Skin of body (tissue), 2 donors: Measurements from ENCODE around the gene GRAMD1B. TPM values are rescaled to one million over a fixed set of nuclear protein-coding genes. Genes with fewer than 3 reads are reported as not detected.
"Not testable (repeated sequence)": the region's sequence is repeated elsewhere in the genome, so short reads cannot be mapped to it uniquely, and the experiment has no call there.

Experiments used
- DNase-seq: peaks from one replicate; lab custom pipeline; 2025; lab: John Stamatoyannopoulos, UW
- total RNA-seq: library from RNA; depleted of rRNA; stranded (reverse); fragments of >200 nt; gene quantifications from one replicate; pipeline ENCODE4 v1.2.3, GENCODE V29; 2014

GRAMD1B gene
- total RNA-seq, 1 donor from 2014 or later: 3.4 TPM

DNA sequence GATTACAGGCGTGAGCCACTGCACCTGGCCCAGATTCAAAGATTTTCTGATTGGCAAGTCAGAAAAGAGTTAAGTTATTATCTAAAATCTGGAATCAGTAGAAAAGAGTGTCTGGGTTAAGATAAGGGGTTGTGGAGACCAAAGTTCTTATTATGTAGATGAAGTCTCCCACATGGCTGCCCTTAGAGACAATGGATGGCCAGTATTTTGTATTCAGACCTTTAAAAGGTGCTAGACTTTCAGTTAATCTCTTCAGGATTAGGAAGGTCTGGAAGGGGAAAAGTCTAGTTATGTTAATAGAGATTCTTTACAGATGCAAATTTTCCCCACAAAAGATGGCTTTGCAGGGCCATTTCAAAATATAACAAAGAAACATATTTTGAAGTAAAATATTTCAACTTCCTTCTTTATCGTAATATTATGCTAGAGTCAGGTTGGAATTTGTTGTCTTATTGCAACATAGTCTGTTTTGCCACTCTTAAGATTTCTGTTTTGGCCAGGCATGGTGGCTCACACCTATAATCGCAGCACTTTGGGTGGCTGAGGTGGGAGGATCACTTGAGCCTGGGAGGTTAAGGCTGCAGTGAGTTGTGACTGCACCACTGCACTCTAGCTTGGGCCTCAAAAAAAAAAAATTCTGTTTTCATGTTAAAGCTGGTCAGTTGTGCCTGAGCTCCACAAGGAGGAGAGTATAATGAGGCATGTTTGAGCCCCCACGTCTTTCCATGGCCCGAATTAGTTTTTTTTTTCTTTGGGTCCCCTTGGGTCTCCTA lies 14.0 kb downstream of the GRAMD1B start:
- DNase-seq: no peak

DNA sequence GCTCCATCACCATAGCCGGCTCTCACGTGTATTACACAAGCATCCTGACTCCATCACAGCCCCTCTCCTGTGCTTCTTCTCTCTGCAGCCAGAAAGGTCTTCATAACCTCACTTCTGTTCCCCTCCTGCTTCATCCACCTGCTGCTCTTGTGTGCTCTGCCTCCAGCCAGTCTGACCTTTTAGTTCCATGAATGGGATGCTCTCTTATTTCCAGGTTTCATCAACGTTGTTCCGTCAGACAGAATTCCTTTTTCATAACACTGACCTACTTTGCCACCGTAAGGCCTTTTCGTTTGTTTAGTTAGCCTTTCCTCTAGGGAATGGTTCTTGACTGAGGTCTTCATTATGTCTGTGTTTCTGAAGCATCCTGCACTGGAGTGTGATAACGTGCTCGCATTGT lies 18.8 kb downstream of the GRAMD1B start:
- no peak for DNase-seq

- DNase-seq: no peak
Measured at GRCh38 chr11:123449436-123449835, 19.4 kb downstream of the GRAMD1B start.

GRCh38 chr11:123450623-123451022 lies 20.6 kb downstream of the GRAMD1B start:
- no peak for DNase-seq

DNA sequence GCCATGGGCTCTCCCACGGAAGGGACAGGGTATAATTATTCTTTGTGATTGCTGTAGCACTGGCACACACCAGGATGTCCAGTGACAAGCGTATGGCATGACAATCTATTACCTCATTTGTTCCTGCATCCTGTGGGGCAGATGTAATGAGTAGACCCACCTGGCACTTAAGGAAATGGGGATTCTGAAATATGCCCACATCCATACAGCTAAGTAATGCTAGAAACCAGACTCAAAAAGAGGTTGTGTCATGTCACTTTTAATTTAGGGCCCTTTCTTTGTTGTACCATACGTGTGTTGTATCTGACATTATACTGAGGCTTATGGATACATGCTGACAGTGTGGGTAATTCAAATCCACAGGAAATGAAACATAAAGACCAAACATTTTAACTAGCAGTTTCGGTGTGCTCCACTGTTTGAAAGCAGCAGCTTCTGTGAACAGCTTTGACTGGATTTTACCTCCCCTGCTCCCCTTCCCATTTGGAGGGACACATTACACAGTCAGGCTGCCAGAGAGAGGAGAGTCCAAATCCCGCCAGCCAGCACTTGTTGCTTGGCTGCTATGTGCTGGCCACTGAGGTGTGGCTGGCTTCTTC lies 21.2 kb downstream of the GRAMD1B start:
- DNase-seq: no peak

GRCh38 chr11:123452794-123453193 lies 22.7 kb downstream of the GRAMD1B start:
- DNase-seq: no peak

- no peak for DNase-seq
Measured at GRCh38 chr11:123454060-123454651, 24.1 kb downstream of the GRAMD1B start.

DNA sequence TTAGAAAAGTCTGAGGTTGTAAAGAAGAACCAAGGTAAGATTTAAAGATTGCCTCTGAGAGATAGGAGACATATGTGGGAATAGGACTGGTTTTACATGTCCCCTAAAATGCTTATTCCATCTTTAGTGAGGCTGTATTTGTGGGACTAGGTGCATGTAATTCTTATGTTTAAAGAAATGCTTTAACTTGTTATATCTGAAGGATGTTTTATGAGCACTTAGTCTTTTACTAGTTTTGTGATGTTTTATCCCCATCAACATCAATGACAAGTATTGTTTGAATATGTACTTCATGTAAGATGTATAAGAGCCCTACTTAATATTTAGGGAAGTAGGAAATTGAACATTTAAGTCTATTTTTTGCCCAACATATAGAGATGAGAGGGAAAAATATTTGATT lies 24.7 kb downstream of the GRAMD1B start:
- no peak for DNase-seq

DNA sequence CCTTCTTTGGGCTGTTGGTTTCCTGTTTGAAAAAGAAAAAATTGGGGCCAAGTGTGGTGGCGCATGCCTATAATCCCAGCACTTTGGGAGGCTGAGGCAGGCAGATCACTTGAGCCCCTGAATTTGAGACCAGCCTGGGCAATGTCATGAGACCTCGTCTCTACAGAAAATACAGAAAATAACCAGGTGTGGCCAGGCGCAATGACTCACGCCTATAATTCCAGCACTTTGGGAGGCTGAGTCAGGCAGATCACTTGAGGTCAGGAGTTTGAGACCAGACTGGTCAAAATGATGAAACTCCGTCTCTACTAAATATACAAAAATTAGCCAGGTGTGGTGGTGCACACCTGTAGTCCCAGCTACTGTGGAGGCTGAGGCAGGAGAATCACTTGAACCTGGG lies 26.4 kb downstream of the GRAMD1B start:
- not testable (repeated sequence) for DNase-seq

DNA sequence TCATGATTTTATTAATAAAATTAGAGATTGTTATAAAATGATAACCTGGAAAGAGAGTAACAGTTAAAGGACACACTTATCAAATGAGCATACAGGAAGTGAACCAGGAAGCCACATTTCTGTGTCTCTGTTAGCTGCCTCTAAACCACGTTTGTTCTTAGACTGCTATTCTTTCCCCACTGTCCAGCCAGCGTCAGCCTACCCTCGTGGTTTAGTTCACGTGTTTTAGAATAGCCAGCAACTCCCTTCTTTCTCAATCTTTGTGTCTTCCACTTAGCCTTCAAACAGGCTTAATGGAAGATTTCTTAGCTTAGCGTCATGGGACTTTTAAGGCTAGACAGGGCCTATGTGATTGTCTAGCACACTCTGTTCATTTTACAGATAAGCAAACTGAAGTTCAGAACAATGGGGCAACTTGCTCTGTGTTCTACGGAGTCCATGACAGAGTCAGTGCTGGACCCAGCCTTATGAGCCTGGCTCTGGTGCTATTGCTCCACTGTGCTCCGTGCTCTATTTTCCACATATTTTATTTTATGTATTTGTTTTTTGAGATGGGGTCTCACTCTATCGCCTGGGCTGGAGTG lies 27.2 kb downstream of the GRAMD1B start:
- DNase-seq: no peak

- no peak for DNase-seq
Measured at GRCh38 chr11:123458501-123458900, 28.4 kb downstream of the GRAMD1B start.

DNA sequence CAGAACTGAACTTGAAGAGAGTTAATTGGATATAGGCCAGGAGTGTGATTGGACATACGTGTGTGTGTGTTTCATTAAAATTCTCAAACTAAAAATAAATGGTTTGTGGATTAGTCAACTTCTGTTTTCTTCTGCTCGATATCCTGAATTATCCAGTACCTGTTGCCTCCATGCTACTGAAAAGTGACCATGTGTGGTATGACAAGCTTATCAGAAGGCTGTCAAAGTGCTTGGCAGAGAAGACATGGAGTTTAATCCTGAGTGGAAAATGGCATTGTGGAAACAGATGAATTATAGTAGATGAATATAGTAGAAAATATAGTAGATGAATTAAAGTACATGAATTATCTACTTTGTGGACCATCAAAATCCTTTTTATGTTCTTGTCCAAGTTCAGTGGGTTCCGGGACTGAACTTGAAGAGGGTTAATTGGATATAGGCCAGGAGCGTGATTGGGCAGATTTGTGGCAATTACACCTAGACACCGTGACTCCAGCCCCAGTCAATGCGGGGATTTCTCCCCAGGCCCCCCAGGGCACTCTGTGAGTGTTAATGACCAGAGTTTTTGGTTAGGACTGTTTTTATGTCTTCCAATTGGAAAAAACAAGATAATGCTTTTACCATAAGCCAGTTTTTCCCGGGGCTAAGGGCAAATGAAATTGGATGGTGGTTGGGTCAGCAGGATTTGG lies 30.1 kb downstream of the GRAMD1B start:
- no peak for DNase-seq

- DNase-seq: no peak
Measured at GRCh38 chr11:123461164-123461563, 31.1 kb downstream of the GRAMD1B start.

GRCh38 chr11:123465667-123466066 lies 35.6 kb downstream of the GRAMD1B start:
- not testable (repeated sequence) for DNase-seq

GRCh38 chr11:123466172-123466571 lies 36.1 kb downstream of the GRAMD1B start:
- DNase-seq: not testable (repeated sequence)

DNA sequence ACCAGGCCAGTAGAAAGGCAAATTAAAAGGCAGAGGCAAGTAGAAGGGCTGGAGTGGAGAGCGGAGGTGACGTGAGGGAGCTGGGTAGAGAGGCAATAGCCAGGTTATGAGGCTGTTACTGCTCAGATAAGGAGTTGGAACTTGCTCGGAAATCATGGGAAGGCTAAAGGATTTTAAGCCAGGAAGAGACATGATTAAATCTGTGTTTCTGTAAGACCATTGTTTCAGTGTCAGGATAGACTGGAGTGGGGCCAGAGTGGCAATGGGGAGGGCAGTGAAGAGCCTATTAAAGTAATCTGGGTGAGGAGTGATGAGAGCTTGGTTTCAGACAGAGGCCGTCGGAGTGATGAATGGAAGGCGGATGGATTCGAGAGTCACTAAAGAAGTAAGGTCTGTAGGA lies 39.0 kb downstream of the GRAMD1B start:
- no peak for DNase-seq

DNA sequence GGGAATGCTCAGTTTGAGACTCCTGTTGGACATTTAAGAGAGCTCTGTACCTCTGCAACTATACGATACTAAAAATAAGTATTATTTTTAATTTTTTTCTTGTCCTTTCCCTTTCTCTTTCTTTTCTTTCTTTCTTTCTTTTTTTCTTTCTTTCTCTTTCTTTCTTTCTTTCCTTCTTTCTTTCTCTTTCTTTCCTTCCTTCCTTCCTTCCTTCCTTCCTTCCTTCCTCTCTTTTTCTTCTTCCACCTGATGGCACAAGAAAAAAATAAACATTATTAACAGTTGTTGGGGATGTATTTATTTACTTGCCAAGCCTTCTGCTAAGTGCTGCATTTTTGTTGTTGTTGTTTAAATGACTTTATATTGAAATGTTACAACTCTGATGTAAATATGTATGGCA lies 39.5 kb downstream of the GRAMD1B start:
- no peak for DNase-seq

DNA sequence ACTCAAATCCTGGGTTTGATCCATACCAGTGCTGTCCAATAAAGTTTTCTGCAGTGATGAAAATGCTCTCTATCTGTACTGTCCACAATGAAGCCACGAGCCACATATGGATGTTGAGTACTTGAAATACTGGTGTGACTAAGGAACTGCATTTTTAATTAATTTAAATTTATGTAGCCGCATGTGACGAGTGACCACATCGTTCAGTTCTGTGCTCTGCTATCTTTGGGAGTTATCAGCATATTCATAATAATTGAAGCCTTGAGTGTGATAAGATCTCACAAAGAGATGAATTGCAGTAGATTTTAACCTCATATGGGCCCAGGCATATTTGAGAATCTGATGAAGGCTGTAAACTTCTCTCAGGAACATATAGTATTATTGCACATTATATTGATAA lies 40.8 kb downstream of the GRAMD1B start:
- DNase-seq: no peak

DNA sequence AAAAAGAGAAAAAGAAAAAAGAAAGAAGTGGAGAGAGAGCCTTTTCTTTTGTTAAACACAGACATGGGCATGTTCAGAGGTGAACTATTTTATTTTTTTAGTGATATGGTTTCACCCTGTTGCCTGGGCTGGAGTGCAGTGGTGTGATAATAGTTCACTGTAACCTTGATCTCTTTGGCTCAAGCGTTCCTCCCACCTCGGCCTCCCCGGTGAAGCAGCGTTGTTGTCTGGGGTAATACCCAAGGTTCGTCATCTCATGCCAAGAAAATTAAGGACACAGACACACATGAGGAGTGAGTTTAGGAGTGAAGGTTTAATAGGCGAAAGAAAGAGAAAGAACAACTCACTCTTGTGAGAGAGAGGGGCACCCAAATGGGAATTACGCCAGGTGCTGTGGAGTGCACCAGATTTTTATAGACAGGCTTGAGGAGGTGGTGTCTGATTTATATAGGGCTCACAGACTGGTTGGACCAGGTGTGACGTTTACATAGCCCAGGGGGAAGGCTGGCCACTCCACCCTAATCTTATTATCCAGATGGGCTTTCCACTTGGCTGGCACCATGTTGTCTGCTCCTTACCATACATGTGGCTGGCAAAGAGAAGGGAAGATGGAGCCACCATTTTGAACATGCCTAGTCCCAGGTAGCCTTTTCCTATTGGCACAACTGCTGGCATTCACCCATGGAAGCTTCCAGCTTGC lies 42.3 kb downstream of the GRAMD1B start:
- no peak for DNase-seq

DNA sequence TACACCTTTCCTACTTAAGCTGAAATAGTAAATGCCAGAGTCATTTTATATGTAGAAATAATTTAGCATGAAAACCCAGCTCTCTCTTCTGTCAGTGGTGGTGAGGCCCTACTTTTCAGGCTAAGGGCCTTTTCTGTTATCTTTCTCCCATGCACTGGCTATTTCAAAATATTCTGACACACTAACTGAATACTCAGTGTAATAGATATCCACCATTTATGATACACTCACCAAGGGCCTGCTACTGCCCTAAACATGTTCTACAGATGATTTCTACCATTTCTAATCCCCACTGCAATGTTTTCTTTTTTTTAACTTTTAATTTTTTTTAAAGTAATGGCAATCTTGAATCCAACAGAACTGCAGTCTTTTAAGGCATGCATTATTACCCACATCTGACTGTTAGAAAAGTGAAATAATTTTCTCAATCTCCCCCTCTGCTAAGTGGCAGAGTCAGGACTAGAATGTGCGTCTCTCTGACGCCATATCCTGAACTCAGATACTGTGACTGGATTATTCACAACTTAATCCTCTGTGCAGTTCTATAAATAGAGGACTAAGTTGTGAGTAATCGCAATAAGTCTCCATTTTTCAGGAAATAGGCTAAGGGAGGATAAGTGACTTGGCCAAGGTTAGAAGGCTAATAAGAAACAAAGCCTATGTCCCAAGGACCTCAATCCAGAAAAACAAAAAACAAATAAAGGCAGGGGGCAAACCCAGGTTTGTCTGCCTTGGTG lies 44.0 kb downstream of the GRAMD1B start:
- no peak for DNase-seq

DNA sequence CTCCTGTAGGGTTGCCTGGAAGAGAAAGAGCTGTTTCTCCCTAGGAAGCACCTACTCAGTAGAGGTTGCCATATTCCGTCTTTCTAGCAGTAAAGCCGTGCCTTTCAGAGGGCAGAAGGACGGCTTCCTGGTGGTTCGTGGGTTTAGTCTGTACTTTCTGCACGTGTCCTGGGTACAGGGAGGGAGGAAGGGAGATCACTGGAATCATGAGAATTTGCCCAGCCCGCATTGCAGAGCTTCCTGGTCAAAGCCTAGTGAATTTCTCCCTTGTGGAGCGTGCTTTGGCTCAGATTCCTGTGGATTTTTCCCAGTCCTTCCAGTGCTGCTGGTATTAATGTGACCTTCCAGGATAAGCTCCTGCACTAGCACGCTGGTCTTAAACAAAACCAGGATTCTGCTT lies 44.9 kb downstream of the GRAMD1B start:
- DNase-seq: no peak
